Thyroid gland (tissue), 4 donors: Measurements from ENCODE around the gene C19orf25. TPM values are rescaled to one million over a fixed set of nuclear protein-coding genes. Genes with fewer than 3 reads are reported as not detected.
"Not testable (repeated sequence)": the region's sequence is repeated elsewhere in the genome, so short reads cannot be mapped to it uniquely, and the experiment has no call there.

ENCODE experiments used
- DNase-seq, 2 donors: peaks; one replicate each; pipeline ENCODE4 v3.0.0-alpha.2; 2019
- H3K27ac ChIP-seq, 3 donors: fragments of 200-600 bp; sonication (generic); 1 replicate in 2 of 3; 2 replicates in 1 of 3; pipeline ENCODE4 v1.5.1; 2016 to 2019; ENCODE audit warnings: mild to moderate bottlenecking in 1 of 3, moderate library complexity in 1 of 3
- H3K27me3 ChIP-seq: fragments of 200-600 bp; sonication (generic); one replicate; pipeline ENCODE4 v1.5.1; 2019
- H3K36me3 ChIP-seq, 2 donors: fragments of 200-600 bp; sonication (generic); one replicate each; pipeline ENCODE4 v1.5.1; 2016 to 2019
- H3K4me1 ChIP-seq, 2 donors: fragments of 200-600 bp; sonication (generic); one replicate each; pipeline ENCODE4 v1.5.1; 2017 to 2019
- H3K4me3 ChIP-seq, 3 donors: fragments of 200-600 bp; sonication (generic); replicated peaks in 1 of 3; 1 replicate in 2 of 3; 2 replicates in 1 of 3; pipeline ENCODE4 v1.5.1; 2016; ENCODE audit warnings: mild to moderate bottlenecking in 1 of 3
- H3K9me3 ChIP-seq: fragments of 200-600 bp; sonication (generic); one replicate; pipeline ENCODE4 v1.5.1; 2017
- POLR2A ChIP-seq, 2 donors: fragments of 450-650 bp; IDR thresholded peaks; one replicate each; pipeline ENCODE4 v1.6.1; 2017; ENCODE audit warnings: antibody characterized with exemption in 2 of 2, mild to moderate bottlenecking in 2 of 2, moderate library complexity in 1 of 2
- WGBS, 2 donors: methylation state at CpG; one replicate each; pipeline ENCODE4 v1.1.5; 2017; 5-methylcytosine and 5-hydroxymethylcytosine counted together
- intact Hi-C: fragments of 100-400 bp; cut with DNase I; formaldehyde crosslinking; loops from one replicate; pipeline ENCODE4 v1.15.1; 2023
- total RNA-seq, 4 donors: library from RNA; depleted of rRNA; stranded (reverse); fragments of >200 nt; gene quantifications; one replicate each; pipeline ENCODE4 v1.2.3, GENCODE V29; 2016
- TF ChIP-seq, protein P1 (sequence below), 6 experiments: fragments of 200-600 bp in 3 of 6; fragments of 450-650 bp in 3 of 6; sonication (generic) in 3 of 6; IDR thresholded peaks; one replicate each; pipeline ENCODE4 v1.5.1; 2016 to 2019; ENCODE audit warnings: antibody characterized with exemption in 6 of 6, mild to moderate bottlenecking in 2 of 6, inconsistent platforms in 1 of 6, moderate library complexity in 1 of 6

Gene C19orf25
- total RNA-seq, 4 donors from 2014 or later, result 47.0 to 64.9 (median 56.5) TPM

DNA sequence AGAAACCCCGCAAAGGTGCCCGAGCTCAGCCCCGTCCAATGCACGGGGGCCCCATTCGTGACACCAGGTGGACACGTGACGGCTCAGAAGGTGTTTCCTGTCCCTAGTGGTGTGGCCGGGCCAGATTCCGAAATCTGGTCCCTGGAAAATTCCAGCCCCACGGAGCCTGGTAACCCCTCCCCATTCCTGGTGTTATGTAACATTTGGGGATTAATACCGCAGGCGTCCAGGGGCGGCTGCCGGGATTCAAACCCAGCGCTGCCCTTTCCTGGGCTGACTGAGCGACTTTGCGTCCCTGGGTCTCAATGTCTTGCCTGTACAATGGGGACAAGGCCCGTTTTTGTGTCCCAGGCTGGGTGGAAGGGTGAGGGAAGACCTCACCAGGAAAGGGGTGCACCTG, 43.8 kb upstream of the C19orf25 start:
- intact Hi-C loops, result loop anchor here (10.0 kb wide), 1 partner anchor 238 kb away; the partner anchor contains the start of gene EFNA2
- H3K27ac ChIP-seq, result no peak overlapping the region
- TF ChIP-seq POLR2A (IDR thresholded peaks at IDR 0.05), result no peak
- TF ChIP-seq, protein P1, sequence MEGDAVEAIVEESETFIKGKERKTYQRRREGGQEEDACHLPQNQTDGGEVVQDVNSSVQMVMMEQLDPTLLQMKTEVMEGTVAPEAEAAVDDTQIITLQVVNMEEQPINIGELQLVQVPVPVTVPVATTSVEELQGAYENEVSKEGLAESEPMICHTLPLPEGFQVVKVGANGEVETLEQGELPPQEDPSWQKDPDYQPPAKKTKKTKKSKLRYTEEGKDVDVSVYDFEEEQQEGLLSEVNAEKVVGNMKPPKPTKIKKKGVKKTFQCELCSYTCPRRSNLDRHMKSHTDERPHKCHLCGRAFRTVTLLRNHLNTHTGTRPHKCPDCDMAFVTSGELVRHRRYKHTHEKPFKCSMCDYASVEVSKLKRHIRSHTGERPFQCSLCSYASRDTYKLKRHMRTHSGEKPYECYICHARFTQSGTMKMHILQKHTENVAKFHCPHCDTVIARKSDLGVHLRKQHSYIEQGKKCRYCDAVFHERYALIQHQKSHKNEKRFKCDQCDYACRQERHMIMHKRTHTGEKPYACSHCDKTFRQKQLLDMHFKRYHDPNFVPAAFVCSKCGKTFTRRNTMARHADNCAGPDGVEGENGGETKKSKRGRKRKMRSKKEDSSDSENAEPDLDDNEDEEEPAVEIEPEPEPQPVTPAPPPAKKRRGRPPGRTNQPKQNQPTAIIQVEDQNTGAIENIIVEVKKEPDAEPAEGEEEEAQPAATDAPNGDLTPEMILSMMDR (IDR thresholded peaks at IDR 0.05), result no peak
- 71 to 77% methylated on average over 9 to 18 of the region's 18 CpGs for whole genome bisulfite sequencing, 2 donors
- no peaks in the 10 kb centered on the region for H3K36me3 ChIP-seq
- peaks cover 7% of the 10 kb centered on the region for H3K27me3 ChIP-seq
- peaks cover 0 to 7% of the 10 kb centered on the region in 2 donors for H3K4me1 ChIP-seq
- H3K9me3 ChIP-seq, result no peaks in the 10 kb centered on the region
- no peak overlapping the region for H3K4me3 ChIP-seq
- DNase-seq, result no peak

DNA sequence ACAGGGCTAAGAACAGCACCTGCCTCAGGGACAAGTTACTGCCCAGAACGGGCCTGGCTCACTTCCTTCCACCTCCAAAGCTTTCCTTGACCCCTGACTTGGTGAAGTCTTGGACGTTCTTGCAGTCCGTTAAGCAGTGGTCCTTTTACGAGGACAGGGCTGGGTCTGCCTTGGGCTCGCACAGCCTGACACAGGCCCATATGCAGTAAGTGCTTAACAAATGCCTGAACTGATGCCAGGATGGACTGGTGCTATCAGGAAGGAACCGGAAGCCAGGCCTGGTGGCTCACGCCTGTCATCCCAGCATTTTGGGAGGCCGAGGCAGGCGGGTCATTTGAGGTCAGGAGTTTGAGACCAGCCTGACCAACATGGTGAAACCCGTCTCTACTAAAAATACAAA, 43.0 kb upstream of the C19orf25 start:
- intact Hi-C loops, result loop anchor here (10.0 kb wide), 1 partner anchor 237 kb away; the partner anchor contains the start of gene EFNA2
- Histone ChIP-seq H3K4me3 (no peak overlapping the region), H3K27ac (no peak overlapping the region), H3K4me1 (peaks cover 0 to 7% of the 10 kb centered on the region in 2 donors), H3K27me3 (peaks cover 7% of the 10 kb centered on the region), H3K36me3 (no peaks in the 10 kb centered on the region), H3K9me3 (no peaks in the 10 kb centered on the region)
- TF ChIP-seq POLR2A (IDR thresholded peaks at IDR 0.05), result no peak
- TF ChIP-seq, protein P1 (IDR thresholded peaks at IDR 0.05), result no peak
- DNase-seq, result no peak
- WGBS, 2 donors, result 78 to 82% methylated on average over 10 of the region's 10 CpGs

DNA sequence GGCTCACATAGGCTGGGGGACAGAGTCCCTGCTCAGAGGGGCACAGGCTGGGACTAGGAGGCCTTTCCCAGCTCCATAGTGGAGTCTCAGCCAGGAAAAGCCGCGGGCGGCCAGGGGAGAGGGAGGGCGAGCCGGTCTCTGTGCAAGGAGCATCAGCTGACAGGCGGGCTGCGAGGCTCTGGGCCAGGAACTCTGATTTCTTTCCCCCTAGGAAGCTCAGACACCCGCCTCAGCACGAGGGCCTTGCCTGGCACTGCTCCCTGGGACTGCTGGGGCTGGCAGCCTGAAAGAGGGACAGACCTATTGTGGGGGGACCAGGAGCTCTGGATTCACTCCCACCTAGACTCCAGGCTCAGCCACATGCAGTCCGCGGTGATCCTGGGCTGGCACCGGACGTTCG, 42.6 kb upstream of the C19orf25 start:
- H3K4me3 ChIP-seq, result no peak overlapping the region
- peaks cover 0 to 7% of the 10 kb centered on the region in 2 donors for H3K4me1 ChIP-seq
- no peak for TF ChIP-seq POLR2A (IDR thresholded peaks at IDR 0.05)
- TF ChIP-seq, protein P1 (IDR thresholded peaks at IDR 0.05), result no peak
- 64 to 67% methylated on average over 9 of the region's 14 CpGs for WGBS, 2 donors
- no peaks in the 10 kb centered on the region for H3K9me3 ChIP-seq
- DNase-seq, result no peak
- H3K36me3 ChIP-seq, result no peaks in the 10 kb centered on the region
- H3K27ac ChIP-seq, result no peak overlapping the region
- peaks cover 7% of the 10 kb centered on the region for H3K27me3 ChIP-seq
- intact Hi-C loops, result loop anchor here (10.0 kb wide), 1 partner anchor 237 kb away; the partner anchor contains the start of gene EFNA2

DNA sequence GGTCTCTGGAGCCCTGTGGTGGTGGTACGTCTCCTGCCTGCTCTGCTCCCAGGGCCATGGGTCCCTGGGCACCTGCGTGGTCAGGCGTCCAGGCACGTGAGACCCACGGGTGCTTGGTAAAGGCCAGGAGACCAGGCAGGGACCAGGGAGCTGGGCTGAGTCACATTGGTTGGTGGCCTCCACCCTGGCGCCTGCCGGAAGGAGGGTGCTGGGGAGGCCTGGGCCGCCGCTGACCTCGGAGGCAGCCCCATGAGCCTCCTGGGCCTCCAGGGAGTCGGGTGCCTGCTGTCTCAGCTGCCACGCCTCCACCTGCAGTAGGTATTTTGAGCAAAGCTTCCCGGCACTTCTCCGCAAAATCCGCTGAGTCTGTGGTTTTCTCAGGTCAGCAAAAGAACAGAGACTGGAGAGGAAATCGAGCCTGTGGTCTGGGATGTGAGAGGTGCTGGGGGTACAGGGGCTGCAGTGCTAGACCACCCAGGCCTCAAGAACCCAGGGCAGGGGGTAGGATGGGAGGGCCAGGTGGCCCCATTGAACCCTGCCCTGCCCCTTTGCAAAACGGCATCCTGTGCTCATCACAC, 41.3 kb upstream of the C19orf25 start:
- Histone ChIP-seq H3K4me1 (peaks cover 0 to 7% of the 10 kb centered on the region in 2 donors), H3K36me3 (no peaks in the 10 kb centered on the region), H3K4me3 (no peak overlapping the region), H3K27me3 (peaks cover 7% of the 10 kb centered on the region), H3K9me3 (no peaks in the 10 kb centered on the region), H3K27ac (no peak overlapping the region)
- intact Hi-C loops, result loop anchor here (10.0 kb wide), 1 partner anchor 235 kb away; the partner anchor contains the start of gene EFNA2
- TF ChIP-seq POLR2A (IDR thresholded peaks at IDR 0.05), result no peak
- TF ChIP-seq, protein P1 (IDR thresholded peaks at IDR 0.05), result no peak
- WGBS, 2 donors, result 76 to 77% methylated on average over 7 to 13 of the region's 17 CpGs
- no peak for DNase-seq

DNA sequence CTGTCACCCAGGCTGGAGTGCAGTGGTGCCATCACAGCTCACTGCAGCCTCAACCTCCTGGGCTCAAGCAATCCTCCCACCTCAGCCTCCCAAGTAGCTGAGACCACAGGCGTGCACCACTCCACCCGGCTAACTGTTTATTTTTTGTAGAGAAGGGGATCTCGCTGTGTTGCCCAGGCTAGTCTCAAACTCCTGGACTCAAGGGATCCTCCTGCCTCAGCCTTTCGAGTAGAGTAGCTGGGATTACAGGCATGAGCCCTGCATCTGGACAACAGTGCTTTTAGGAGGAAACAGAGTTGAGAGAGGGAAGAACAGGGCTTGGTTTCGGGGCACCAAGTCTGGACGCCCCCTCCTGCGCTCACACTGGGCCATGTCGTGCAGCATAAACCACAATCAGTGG, 40.8 kb upstream of the C19orf25 start:
- intact Hi-C loops, result loop anchor here (10.0 kb wide), 1 partner anchor 235 kb away; the partner anchor contains the start of gene EFNA2
- not testable (repeated sequence) for H3K4me1 ChIP-seq, DNase-seq, H3K9me3 ChIP-seq, H3K4me3 ChIP-seq, H3K27me3 ChIP-seq, H3K36me3 ChIP-seq, H3K27ac ChIP-seq
- WGBS, 2 donors, result 89 to 91% methylated on average over 7 to 8 of the region's 8 CpGs
